Neuronal stem cell (in vitro differentiated cells): ENCODE measurements around the gene ZRANB1.

ENCODE experiments used
- DNase-seq: peaks from one replicate; pipeline ENCODE4 v3.0.0-alpha.2; 2013; ENCODE audit warnings: low spot score
- H2AFZ ChIP-seq: one replicate; pipeline ENCODE4 v1.6.1; 2013; ENCODE audit warnings: mild to moderate bottlenecking, low read length, inconsistent platforms
- H2AK5ac ChIP-seq: 2 replicates; pipeline ENCODE4 v1.6.1; 2013; ENCODE audit warnings: low read depth, mild to moderate bottlenecking, inconsistent platforms, low read length, moderate library complexity, mixed read lengths
- H2BK120ac ChIP-seq: 2 replicates; pipeline ENCODE4 v1.6.1; 2013; ENCODE audit warnings: low read depth, mild to moderate bottlenecking, inconsistent platforms, low read length, moderate library complexity, mixed read lengths
- H2BK12ac ChIP-seq: one replicate; pipeline ENCODE4 v1.6.1; 2013; ENCODE audit warnings: low read length, inconsistent platforms
- H2BK15ac ChIP-seq: 2 replicates; pipeline ENCODE4 v1.6.1; 2013; ENCODE audit warnings: mild to moderate bottlenecking, low read length, inconsistent platforms, mixed read lengths
- H2BK5ac ChIP-seq: one replicate; pipeline ENCODE4 v1.6.1; 2013; ENCODE audit warnings: inconsistent platforms, mild to moderate bottlenecking, low read length, moderate library complexity
- H3K14ac ChIP-seq: one replicate; pipeline ENCODE4 v1.6.1; 2013; ENCODE audit warnings: low read length, inconsistent platforms
- H3K18ac ChIP-seq: 2 replicates; pipeline ENCODE4 v1.6.1; 2013; ENCODE audit warnings: low read length, inconsistent platforms
- H3K23ac ChIP-seq: 2 replicates; pipeline ENCODE4 v1.6.1; 2013; ENCODE audit warnings: low read depth, mild to moderate bottlenecking, mixed read lengths, low read length, inconsistent platforms; ENCODE audit not compliant: poor library complexity
- H3K27ac ChIP-seq: replicated peaks from 3 replicates; pipeline ENCODE4 v1.5.1; 2013; ENCODE audit warnings: low read length, inconsistent platforms
- H3K27me3 ChIP-seq, 3 experiments: 2 replicates each; pipeline ENCODE4 v1.6.1; 2013; ENCODE audit warnings: low read length in 3 of 3, mild to moderate bottlenecking in 2 of 3, inconsistent platforms in 1 of 3, low read depth in 1 of 3, mixed read lengths in 1 of 3, moderate library complexity in 1 of 3; ENCODE audit not compliant: control insufficient read depth in 3 of 3, insufficient read depth in 3 of 3
- H3K36me3 ChIP-seq, 2 donors: replicated peaks in 1 of 2; 2 replicates each; pipeline ENCODE4 v1.6.1; 2013; ENCODE audit warnings: low read length in 2 of 2; ENCODE audit not compliant: control insufficient read depth in 2 of 2, insufficient read depth in 2 of 2
- H3K4ac ChIP-seq: 2 replicates; pipeline ENCODE4 v1.6.1; 2013; ENCODE audit warnings: inconsistent platforms, mild to moderate bottlenecking, low read length, moderate library complexity
- H3K4me1 ChIP-seq, 2 donors: 1 replicate in 1 of 2; 2 replicates in 1 of 2; pipeline ENCODE4 v1.6.1; 2013; ENCODE audit warnings: low read length in 2 of 2, low read depth in 1 of 2; ENCODE audit not compliant: control insufficient read depth in 2 of 2, insufficient read depth in 1 of 2
- H3K4me2 ChIP-seq: one replicate; pipeline ENCODE4 v1.6.1; 2013; ENCODE audit warnings: mild to moderate bottlenecking, low read length, inconsistent platforms; ENCODE audit not compliant: insufficient read depth, poor library complexity, severe bottlenecking
- H3K4me3 ChIP-seq, 2 donors: 2 replicates each; pipeline ENCODE4 v1.5.1; 2013; ENCODE audit warnings: low read length in 2 of 2, mild to moderate bottlenecking in 2 of 2, inconsistent platforms in 1 of 2, moderate library complexity in 1 of 2
- H3K79me1 ChIP-seq: one replicate; pipeline ENCODE4 v1.6.1; 2013; ENCODE audit warnings: low read depth, mild to moderate bottlenecking, inconsistent platforms, low read length, moderate library complexity
- H3K9ac ChIP-seq: one replicate; pipeline ENCODE4 v1.6.1; 2013; ENCODE audit warnings: mild to moderate bottlenecking, low read depth, low read length, inconsistent platforms; ENCODE audit not compliant: poor library complexity
- H3K9me3 ChIP-seq, 2 donors: replicated peaks in 1 of 2; 2 replicates each; pipeline versions ENCODE3 to v1.6.1; 2013; ENCODE audit warnings: low read length in 2 of 2, mild to moderate bottlenecking in 2 of 2, inconsistent platforms in 1 of 2, low read depth in 1 of 2, mixed read lengths in 1 of 2, moderate library complexity in 1 of 2; ENCODE audit not compliant: control insufficient read depth in 2 of 2, insufficient read depth in 1 of 2
- H4K8ac ChIP-seq: one replicate; pipeline ENCODE4 v1.6.1; 2013; ENCODE audit warnings: low read depth, mild to moderate bottlenecking, inconsistent platforms, low read length, moderate library complexity
- H4K91ac ChIP-seq: one replicate; pipeline ENCODE4 v1.6.1; 2013; ENCODE audit warnings: low read length, low read depth, mild to moderate bottlenecking, inconsistent platforms; ENCODE audit not compliant: poor library complexity
- WGBS, 2 donors: extraction: QIAGEN DNeasy Blood & Tissue Kit; methylation state at CpG; one replicate each; pipeline ENCODE4 v1.1.7; 2013; ENCODE audit warnings: missing lambda C conversion rate in 2 of 2, mixed read lengths in 1 of 2; ENCODE audit not compliant: insufficient read length in 2 of 2, insufficient replicate concordance in 1 of 2; ENCODE audit errors: extremely low coverage in 2 of 2; 5-methylcytosine and 5-hydroxymethylcytosine counted together

Gene ZRANB1

DNA sequence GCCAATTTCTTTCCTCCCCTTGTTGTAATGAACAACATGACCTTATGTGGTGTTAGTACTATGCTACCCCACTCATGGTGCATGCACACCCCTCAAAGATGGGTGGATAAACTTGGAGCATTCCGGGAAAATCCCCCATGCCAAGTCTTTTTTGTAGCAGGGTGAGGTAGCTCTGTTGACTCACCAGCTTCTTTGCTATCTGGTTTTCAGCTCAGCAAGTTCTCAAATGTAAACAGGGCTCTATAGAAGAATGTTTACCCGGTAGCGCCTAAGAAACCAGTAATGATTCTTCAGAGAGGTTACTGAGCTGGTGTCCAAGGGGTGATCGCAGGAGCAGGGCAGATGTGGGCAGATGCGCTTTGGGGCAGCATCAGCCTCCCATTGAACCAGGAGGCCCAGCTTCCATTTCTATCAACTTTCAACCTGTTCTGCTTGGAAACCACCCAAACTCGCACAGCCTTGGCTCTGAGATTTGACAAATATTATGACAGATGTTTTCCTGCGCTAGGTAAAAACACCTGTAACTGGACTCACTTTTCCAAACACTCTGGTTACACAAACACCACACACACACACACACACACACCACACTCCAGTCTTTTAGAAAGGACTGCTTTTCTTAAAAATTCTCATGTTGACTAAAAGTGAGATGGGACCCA lies 87.8 kb downstream of the ZRANB1 start:
- Histone ChIP-seq H3K36me3 (peaks cover 10 to 68% of the 10 kb centered on the region in 2 donors), H2BK5ac (no peak overlapping the region), H3K27ac (no peak overlapping the region), H3K79me1 (peaks cover 24% of the 10 kb centered on the region), H3K9ac (no peak overlapping the region), H2BK120ac (no peak overlapping the region), H3K4me2 (no peak overlapping the region), H2BK12ac (no peak overlapping the region), H3K4me1 (peaks cover under 1 to 15% of the 10 kb centered on the region in 2 donors), H3K27me3 (no peaks in the 10 kb centered on the region), H3K18ac (no peak overlapping the region), H3K14ac (no peak overlapping the region), H4K8ac (no peak overlapping the region), H4K91ac (no peak overlapping the region), H2AK5ac (no peak overlapping the region), H3K4me3 (no peak overlapping the region), H2AFZ (no peak overlapping the region), H3K9me3 (no peaks in the 10 kb centered on the region), H2BK15ac (no peak overlapping the region), H3K4ac (no peak overlapping the region), H3K23ac (no peak overlapping the region)
- DNase-seq = no peak
- no CpG with 5 or more reads among the region's 7 CpGs for WGBS, 2 donors

DNA sequence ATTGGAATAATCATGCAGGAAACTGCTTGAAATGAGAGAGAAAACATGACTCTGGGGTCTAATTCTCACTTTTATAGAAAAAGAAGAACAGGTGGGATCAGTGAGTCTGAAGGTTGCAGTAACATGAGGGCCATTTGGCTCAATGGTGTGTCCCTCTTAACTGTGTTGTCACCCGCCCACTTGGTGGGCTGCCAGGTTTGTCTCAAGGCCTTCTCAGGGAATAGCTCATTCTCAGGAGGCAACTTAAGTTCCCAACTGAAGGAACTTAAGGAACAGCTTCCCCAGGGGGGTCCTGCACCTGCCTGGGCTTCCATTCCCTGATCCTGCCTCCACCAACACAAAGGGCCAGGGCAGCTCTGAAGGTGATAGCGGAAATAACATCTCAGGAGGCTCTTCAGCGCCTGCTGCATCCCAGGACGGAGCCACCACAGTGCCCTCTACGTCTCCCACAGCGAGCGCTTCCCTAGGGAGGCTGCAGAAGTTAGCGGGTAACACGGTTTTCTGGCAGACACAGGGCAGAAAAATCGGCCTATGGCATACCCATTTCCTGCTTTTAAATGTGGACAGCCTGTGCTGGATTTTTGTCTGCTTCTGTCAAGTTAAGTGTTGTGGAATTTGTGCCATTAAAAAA lies 88.8 kb downstream of the ZRANB1 start:
- Histone ChIP-seq H3K18ac (no peak overlapping the region), H2BK15ac (no peak overlapping the region), H3K79me1 (peaks cover 24% of the 10 kb centered on the region), H3K36me3 (peaks cover 10 to 72% of the 10 kb centered on the region in 2 donors), H3K4me1 (peaks cover 4 to 19% of the 10 kb centered on the region in 2 donors), H3K27me3 (no peaks in the 10 kb centered on the region), H3K14ac (no peak overlapping the region), H4K91ac (no peak overlapping the region), H4K8ac (no peak overlapping the region), H2AK5ac (no peak overlapping the region), H2AFZ (no peak overlapping the region), H2BK12ac (no peak overlapping the region), H3K4ac (no peak overlapping the region), H3K23ac (no peak overlapping the region), H2BK5ac (no peak overlapping the region), H3K9ac (no peak overlapping the region), H3K4me2 (no peak overlapping the region), H3K9me3 (no peaks in the 10 kb centered on the region), H2BK120ac (no peak overlapping the region), H3K4me3 (no peak overlapping the region), H3K27ac (no peak overlapping the region)
- WGBS, 2 donors = no CpG with 5 or more reads among the region's 10 CpGs
- no peak for DNase-seq

DNA sequence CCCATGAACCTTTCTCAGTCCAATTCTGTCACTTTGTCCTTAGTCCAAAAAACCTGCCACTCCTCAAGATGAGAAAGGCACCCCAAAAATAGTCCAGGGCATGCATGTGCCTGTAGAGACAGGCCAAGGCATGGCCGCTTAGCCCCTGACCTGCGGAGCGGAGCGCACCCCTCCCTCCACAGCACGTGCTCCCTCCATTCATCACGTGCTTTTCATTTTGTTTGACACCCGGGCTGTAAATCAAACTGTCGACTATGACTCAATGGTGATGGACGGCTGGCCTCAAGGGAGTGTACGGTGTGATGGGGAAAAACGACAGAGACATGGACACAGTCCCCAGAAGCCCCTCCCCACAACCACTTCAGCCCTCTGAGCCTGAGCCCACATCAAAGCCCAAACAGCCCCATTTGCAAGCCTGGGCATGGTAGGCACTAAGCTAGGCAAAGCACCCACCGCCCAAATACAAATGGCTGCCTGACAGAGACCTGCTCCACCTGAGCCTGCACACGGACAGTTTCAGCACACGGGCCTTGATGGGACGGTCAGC lies 90.6 kb downstream of the ZRANB1 start:
- Histone ChIP-seq H4K91ac (no peak overlapping the region), H3K27ac (no peak overlapping the region)
- no CpG with 5 or more reads among the region's 15 CpGs for WGBS, 2 donors

DNA sequence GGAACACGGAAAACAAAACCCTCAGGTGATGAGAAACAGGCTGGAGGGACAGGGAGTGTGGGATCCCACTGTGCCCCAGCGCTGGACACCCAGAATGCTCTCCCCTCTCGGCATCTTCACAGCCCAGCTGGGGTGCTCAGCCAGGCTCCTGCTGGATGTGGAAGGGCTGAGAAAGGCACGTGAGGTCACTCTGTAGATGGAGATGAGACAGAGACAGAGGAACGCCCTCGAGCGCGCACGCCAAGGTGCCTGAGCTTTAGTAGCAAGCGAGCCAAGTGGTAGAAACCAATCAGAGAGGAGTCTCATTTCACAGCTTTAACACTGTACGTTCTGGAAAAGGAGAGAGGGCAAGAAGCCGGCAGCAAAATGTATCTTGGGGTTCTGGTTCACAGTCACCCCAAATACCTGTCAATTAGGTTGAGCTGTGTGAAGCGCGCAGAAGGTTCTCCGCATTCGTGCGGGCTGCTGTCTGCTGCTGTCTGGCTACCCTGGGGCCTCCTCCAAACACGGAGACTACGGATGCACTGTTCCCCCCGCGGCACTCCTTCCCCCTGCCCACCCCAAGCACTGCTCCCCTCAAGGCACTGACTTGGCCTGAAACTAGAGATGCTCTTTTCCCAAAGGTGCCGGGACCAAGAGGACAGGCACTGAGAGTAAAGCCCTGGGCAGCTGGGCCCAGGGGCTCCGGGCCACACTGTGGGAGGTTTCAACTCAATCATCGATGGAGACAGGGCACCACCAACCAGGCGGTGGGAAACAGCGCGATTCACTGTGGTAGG lies 91.4 kb downstream of the ZRANB1 start:
- Histone ChIP-seq H3K23ac (no peak overlapping the region), H3K36me3 (peaks cover 6 to 70% of the 10 kb centered on the region in 2 donors), H3K9me3 (no peaks in the 10 kb centered on the region), H3K27me3 (no peaks in the 10 kb centered on the region), H3K27ac (no peak overlapping the region), H3K9ac (no peak overlapping the region), H2BK5ac (no peak overlapping the region), H3K18ac (no peak overlapping the region), H2BK120ac (no peak overlapping the region), H2AK5ac (no peak overlapping the region), H4K91ac (peak overlapping the region; percentile 7), H3K79me1 (peaks cover 10% of the 10 kb centered on the region), H2BK15ac (no peak overlapping the region), H3K4me1 (peaks cover 4 to 17% of the 10 kb centered on the region in 2 donors), H3K4ac (no peak overlapping the region), H3K4me2 (no peak overlapping the region), H2AFZ (no peak overlapping the region), H4K8ac (no peak overlapping the region), H3K14ac (no peak overlapping the region), H2BK12ac (no peak overlapping the region), H3K4me3 (no peak overlapping the region)
- no CpG with 5 or more reads among the region's 27 CpGs for WGBS, 2 donors
- DNase-seq = no peak

More for the DNA sequence above, 90.6 kb downstream of the ZRANB1 start:
- Histone ChIP-seq H3K4me2 (no peak overlapping the region), H3K14ac (no peak overlapping the region), H2BK15ac (no peak overlapping the region), H4K8ac (no peak overlapping the region), H3K27me3 (no peaks in the 10 kb centered on the region), H3K79me1 (peaks cover 10% of the 10 kb centered on the region), H3K9ac (no peak overlapping the region), H3K4me1 (peaks cover 4 to 21% of the 10 kb centered on the region in 2 donors), H3K18ac (no peak overlapping the region), H2AK5ac (no peak overlapping the region), H3K4me3 (no peak overlapping the region), H2BK12ac (no peak overlapping the region), H3K23ac (no peak overlapping the region), H2AFZ (no peak overlapping the region), H3K36me3 (peaks cover 6 to 70% of the 10 kb centered on the region in 2 donors), H3K4ac (no peak overlapping the region), H2BK5ac (no peak overlapping the region), H3K9me3 (no peaks in the 10 kb centered on the region), H2BK120ac (no peak overlapping the region)
- DNase-seq = no peak
